ENCODE measurements around the gene SLC4A5. TPM values are rescaled to one million over a fixed set of nuclear protein-coding genes. Genes with fewer than 3 reads are reported as not detected.
A peak's percentile ranks its signal among the peaks of the same experiment; 100 is the strongest.

The SLC4A5 gene
- total and polyA plus RNA-seq, 4 donors: 1.2 to 22.3 (median 3.2) TPM

- no peaks in the 10 kb centered on the region for H3K9me3 ChIP-seq (ENCODE audit: control insufficient read depth, insufficient read depth, low read length)
- H3K4me3 ChIP-seq (ENCODE audit: low read depth, low read length): no peak overlapping the region
- 80% methylated on average over 1 of the region's 2 CpGs for WGBS (ENCODE audit: insufficient coverage)
- no peak for DNase-seq (ENCODE audit: low read depth in 4 of 6, low spot score in 6 of 6)
- H3K4me1 ChIP-seq (ENCODE audit: control insufficient read depth, insufficient read depth, low read length): no peaks in the 10 kb centered on the region
- H3K36me3 ChIP-seq (ENCODE audit: control insufficient read depth, insufficient read depth, low read length): peaks cover 15% of the 10 kb centered on the region
- no peak overlapping the region for H3K27ac ChIP-seq (ENCODE audit: low read depth, low read length)
- H3K27me3 ChIP-seq (ENCODE audit: control insufficient read depth, insufficient read depth, low read length): no peaks in the 10 kb centered on the region
Observed at GRCh38 chr2:74325815-74326214, 17.4 kb downstream of the SLC4A5 start.

- H3K9me3 ChIP-seq (ENCODE audit: control insufficient read depth, insufficient read depth, low read length): no peaks in the 10 kb centered on the region
- 100% methylated on average over 2 of the region's 2 CpGs for WGBS (ENCODE audit: insufficient coverage)
Observed at GRCh38 chr2:74321737-74322136, 21.5 kb downstream of the SLC4A5 start.

GRCh38 chr2:74317701-74318100 is 25.5 kb downstream of the SLC4A5 start:
- H3K27ac ChIP-seq (ENCODE audit: low read depth, low read length): no peak overlapping the region
- H3K9me3 ChIP-seq (ENCODE audit: control insufficient read depth, insufficient read depth, low read length): no peaks in the 10 kb centered on the region
- H3K36me3 ChIP-seq (ENCODE audit: control insufficient read depth, insufficient read depth, low read length): no peaks in the 10 kb centered on the region
- H3K4me1 ChIP-seq (ENCODE audit: control insufficient read depth, insufficient read depth, low read length): no peaks in the 10 kb centered on the region
- no peak overlapping the region for H3K4me3 ChIP-seq (ENCODE audit: low read depth, low read length)
- H3K27me3 ChIP-seq (ENCODE audit: control insufficient read depth, insufficient read depth, low read length): no peaks in the 10 kb centered on the region
- peak in 2 of 6 donors; percentile 1 to 55 for DNase-seq (ENCODE audit: low read depth in 4 of 6, low spot score in 6 of 6)

More at GRCh38 chr2:74321737-74322136, 21.5 kb downstream of the SLC4A5 start:
- no peak for DNase-seq (ENCODE audit: low read depth in 4 of 6, low spot score in 6 of 6)
- Histone ChIP-seq H3K27me3 (ENCODE audit: control insufficient read depth, insufficient read depth, low read length) (no peaks in the 10 kb centered on the region), H3K27ac (ENCODE audit: low read depth, low read length) (no peak overlapping the region), H3K4me1 (ENCODE audit: control insufficient read depth, insufficient read depth, low read length) (no peaks in the 10 kb centered on the region), H3K4me3 (ENCODE audit: low read depth, low read length) (no peak overlapping the region), H3K36me3 (ENCODE audit: control insufficient read depth, insufficient read depth, low read length) (no peaks in the 10 kb centered on the region)

- Histone ChIP-seq H3K4me1 (ENCODE audit: control insufficient read depth, insufficient read depth, low read length) (no peaks in the 10 kb centered on the region), H3K27me3 (ENCODE audit: control insufficient read depth, insufficient read depth, low read length) (no peaks in the 10 kb centered on the region), H3K36me3 (ENCODE audit: control insufficient read depth, insufficient read depth, low read length) (no peaks in the 10 kb centered on the region), H3K9me3 (ENCODE audit: control insufficient read depth, insufficient read depth, low read length) (no peaks in the 10 kb centered on the region), H3K27ac (ENCODE audit: low read depth, low read length) (no peak overlapping the region), H3K4me3 (ENCODE audit: low read depth, low read length) (no peak overlapping the region)
- peak in 2 of 6 donors; percentile 17 to 38 for DNase-seq (ENCODE audit: low read depth in 4 of 6, low spot score in 6 of 6)
- WGBS (ENCODE audit: insufficient coverage): 0% methylated on average over 2 of the region's 6 CpGs
Observed at GRCh38 chr2:74316627-74317295, 26.5 kb downstream of the SLC4A5 start.

- H3K4me3 ChIP-seq (ENCODE audit: low read depth, low read length): no peak overlapping the region
- DNase-seq (ENCODE audit: low read depth in 4 of 6, low spot score in 6 of 6): peak in 1 of 6 donors; percentile 11
- H3K27ac ChIP-seq (ENCODE audit: low read depth, low read length): no peak overlapping the region
- no peaks in the 10 kb centered on the region for H3K36me3 ChIP-seq (ENCODE audit: control insufficient read depth, insufficient read depth, low read length)
- no peaks in the 10 kb centered on the region for H3K27me3 ChIP-seq (ENCODE audit: control insufficient read depth, insufficient read depth, low read length)
- WGBS (ENCODE audit: insufficient coverage): 17% methylated on average over 1 of the region's 5 CpGs
- H3K4me1 ChIP-seq (ENCODE audit: control insufficient read depth, insufficient read depth, low read length): no peaks in the 10 kb centered on the region
- H3K9me3 ChIP-seq (ENCODE audit: control insufficient read depth, insufficient read depth, low read length): no peaks in the 10 kb centered on the region
Observed at GRCh38 chr2:74314107-74314506, 29.1 kb downstream of the SLC4A5 start.

GRCh38 chr2:74313497-74313896 is 29.7 kb downstream of the SLC4A5 start:
- Histone ChIP-seq H3K4me1 (ENCODE audit: control insufficient read depth, insufficient read depth, low read length) (no peaks in the 10 kb centered on the region), H3K9me3 (ENCODE audit: control insufficient read depth, insufficient read depth, low read length) (no peaks in the 10 kb centered on the region), H3K27ac (ENCODE audit: low read depth, low read length) (no peak overlapping the region), H3K4me3 (ENCODE audit: low read depth, low read length) (no peak overlapping the region), H3K36me3 (ENCODE audit: control insufficient read depth, insufficient read depth, low read length) (no peaks in the 10 kb centered on the region), H3K27me3 (ENCODE audit: control insufficient read depth, insufficient read depth, low read length) (no peaks in the 10 kb centered on the region)
- no peak for DNase-seq (ENCODE audit: low read depth in 4 of 6, low spot score in 6 of 6)
- WGBS (ENCODE audit: insufficient coverage): no CpG with 5 or more reads among the region's 2 CpGs

GRCh38 chr2:74312913-74313312 is 30.3 kb downstream of the SLC4A5 start:
- H3K4me3 ChIP-seq (ENCODE audit: low read depth, low read length): no peak overlapping the region
- DNase-seq (ENCODE audit: low read depth in 4 of 6, low spot score in 6 of 6): no peak
- no peaks in the 10 kb centered on the region for H3K36me3 ChIP-seq (ENCODE audit: control insufficient read depth, insufficient read depth, low read length)
- no peaks in the 10 kb centered on the region for H3K9me3 ChIP-seq (ENCODE audit: control insufficient read depth, insufficient read depth, low read length)
- H3K27ac ChIP-seq (ENCODE audit: low read depth, low read length): no peak overlapping the region
- H3K27me3 ChIP-seq (ENCODE audit: control insufficient read depth, insufficient read depth, low read length): no peaks in the 10 kb centered on the region
- no peaks in the 10 kb centered on the region for H3K4me1 ChIP-seq (ENCODE audit: control insufficient read depth, insufficient read depth, low read length)

- no peak overlapping the region for H3K4me3 ChIP-seq (ENCODE audit: low read depth, low read length)
- H3K4me1 ChIP-seq (ENCODE audit: control insufficient read depth, insufficient read depth, low read length): no peaks in the 10 kb centered on the region
- no peak overlapping the region for H3K27ac ChIP-seq (ENCODE audit: low read depth, low read length)
- WGBS (ENCODE audit: insufficient coverage): 94% methylated on average over 5 of the region's 8 CpGs
- H3K27me3 ChIP-seq (ENCODE audit: control insufficient read depth, insufficient read depth, low read length): no peaks in the 10 kb centered on the region
- no peak for DNase-seq (ENCODE audit: low read depth in 4 of 6, low spot score in 6 of 6)
- H3K9me3 ChIP-seq (ENCODE audit: control insufficient read depth, insufficient read depth, low read length): no peaks in the 10 kb centered on the region
- H3K36me3 ChIP-seq (ENCODE audit: control insufficient read depth, insufficient read depth, low read length): peaks cover 5% of the 10 kb centered on the region
Observed at GRCh38 chr2:74307720-74308119, 35.5 kb downstream of the SLC4A5 start.

GRCh38 chr2:74304332-74305148 is 38.7 kb downstream of the SLC4A5 start:
- DNase-seq (ENCODE audit: low read depth in 4 of 6, low spot score in 6 of 6): no peak
- H3K9me3 ChIP-seq (ENCODE audit: control insufficient read depth, insufficient read depth, low read length): no peaks in the 10 kb centered on the region
- H3K27ac ChIP-seq (ENCODE audit: low read depth, low read length): no peak overlapping the region
- H3K4me1 ChIP-seq (ENCODE audit: control insufficient read depth, insufficient read depth, low read length): no peaks in the 10 kb centered on the region
- no peaks in the 10 kb centered on the region for H3K27me3 ChIP-seq (ENCODE audit: control insufficient read depth, insufficient read depth, low read length)
- WGBS (ENCODE audit: insufficient coverage): 79% methylated on average over 4 of the region's 7 CpGs
- peaks cover 5% of the 10 kb centered on the region for H3K36me3 ChIP-seq (ENCODE audit: control insufficient read depth, insufficient read depth, low read length)
- H3K4me3 ChIP-seq (ENCODE audit: low read depth, low read length): no peak overlapping the region

GRCh38 chr2:74302865-74303264 is 40.4 kb downstream of the SLC4A5 start:
- 86% methylated on average over 1 of the region's 2 CpGs for WGBS (ENCODE audit: insufficient coverage)
- H3K27me3 ChIP-seq (ENCODE audit: control insufficient read depth, insufficient read depth, low read length): no peaks in the 10 kb centered on the region
- H3K4me1 ChIP-seq (ENCODE audit: control insufficient read depth, insufficient read depth, low read length): no peaks in the 10 kb centered on the region
- H3K36me3 ChIP-seq (ENCODE audit: control insufficient read depth, insufficient read depth, low read length): peaks cover 5% of the 10 kb centered on the region
- no peak overlapping the region for H3K27ac ChIP-seq (ENCODE audit: low read depth, low read length)
- no peak overlapping the region for H3K4me3 ChIP-seq (ENCODE audit: low read depth, low read length)
- DNase-seq (ENCODE audit: low read depth in 4 of 6, low spot score in 6 of 6): no peak
- H3K9me3 ChIP-seq (ENCODE audit: control insufficient read depth, insufficient read depth, low read length): peaks cover 1% of the 10 kb centered on the region
